HG03439 (cell line): ENCODE results near the gene AMER1.

ENCODE experiments used
- ATAC-seq: cut with Tn5 transposase; IDR thresholded peaks from one replicate; pipeline ENCODE4 v1.9.1; 2021; ENCODE audit warnings: mild to moderate bottlenecking, moderate library complexity; ENCODE audit not compliant: unreplicated experiment

The AMER1 gene

DNA sequence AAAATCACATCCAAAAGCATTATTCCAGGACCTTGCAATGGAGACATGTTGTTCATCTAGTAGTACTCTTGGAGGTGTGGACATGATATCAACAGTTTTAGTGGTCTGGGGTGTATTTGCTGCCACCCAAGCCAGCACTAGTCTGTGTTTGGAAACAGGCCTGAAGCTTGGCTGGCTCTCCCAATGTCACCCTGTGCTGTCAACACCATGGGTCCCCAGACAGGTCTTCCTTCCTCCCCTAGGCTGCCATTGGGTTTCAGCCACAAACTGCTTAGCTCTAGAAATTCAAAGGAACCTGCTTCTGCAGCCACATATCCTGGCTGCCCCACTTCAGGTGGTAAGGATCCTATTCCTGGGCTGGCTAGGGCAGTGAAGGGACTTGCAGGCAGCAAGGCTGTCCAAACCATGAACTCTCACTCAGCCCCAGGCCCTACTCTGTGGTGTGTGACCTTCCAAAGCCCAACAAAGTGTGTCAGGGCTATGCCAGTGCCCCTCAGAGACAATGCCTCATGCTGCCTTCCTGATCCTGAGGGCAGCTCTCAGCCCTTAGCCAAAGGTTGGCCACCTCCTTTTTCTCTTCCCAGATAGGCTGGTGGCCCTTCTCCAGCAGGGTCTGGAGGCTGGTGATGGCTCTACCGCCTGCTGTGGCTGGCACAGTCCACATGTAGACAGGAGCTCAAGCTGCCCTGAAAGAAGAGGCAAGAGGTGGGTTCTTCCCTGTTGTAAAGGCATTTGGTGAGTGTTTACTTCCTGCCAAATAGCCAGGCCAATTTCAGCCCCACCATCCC is 18.3 kb downstream of the AMER1 start:
- ATAC-seq, result no peak

DNA sequence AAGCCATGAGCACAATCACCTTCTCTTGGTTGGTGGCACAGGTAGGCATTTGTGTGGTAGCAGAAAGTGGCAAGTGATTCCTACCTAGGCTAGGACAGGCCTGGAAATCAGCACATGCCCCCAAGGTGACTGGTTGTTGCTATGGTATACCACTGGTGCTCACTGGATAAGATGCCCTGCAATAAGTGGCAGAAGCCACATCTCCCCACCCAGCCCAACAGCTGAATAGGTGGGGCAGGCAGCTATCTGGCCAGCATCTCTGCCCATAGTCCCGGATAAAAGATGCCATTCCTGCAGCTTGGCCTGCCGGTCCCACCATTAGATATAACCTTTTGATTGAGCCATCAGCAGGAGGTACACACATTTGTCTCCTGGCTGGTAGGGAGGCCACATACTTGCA is 21.1 kb downstream of the AMER1 start:
- ATAC-seq, result no peak

DNA sequence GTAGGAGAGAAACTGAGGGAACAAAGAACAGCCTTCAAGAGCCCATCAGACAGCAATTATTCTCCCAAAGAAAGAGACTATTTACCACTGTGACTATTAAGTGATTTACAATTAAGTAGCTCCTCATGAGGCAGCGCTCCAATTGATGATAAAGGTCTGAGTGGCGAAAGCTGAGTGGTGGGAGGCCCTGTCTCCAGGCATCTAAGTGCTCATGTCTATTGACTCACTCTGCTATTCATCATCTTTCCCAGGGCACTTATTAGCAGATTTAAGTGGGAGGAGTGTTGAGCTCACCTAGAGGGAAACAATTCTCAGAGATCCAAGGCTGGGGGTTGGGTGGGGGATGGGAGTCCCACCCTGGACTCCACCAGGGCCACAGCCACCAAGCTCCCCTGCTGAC is 23.3 kb downstream of the AMER1 start:
- no peak for ATAC-seq

DNA sequence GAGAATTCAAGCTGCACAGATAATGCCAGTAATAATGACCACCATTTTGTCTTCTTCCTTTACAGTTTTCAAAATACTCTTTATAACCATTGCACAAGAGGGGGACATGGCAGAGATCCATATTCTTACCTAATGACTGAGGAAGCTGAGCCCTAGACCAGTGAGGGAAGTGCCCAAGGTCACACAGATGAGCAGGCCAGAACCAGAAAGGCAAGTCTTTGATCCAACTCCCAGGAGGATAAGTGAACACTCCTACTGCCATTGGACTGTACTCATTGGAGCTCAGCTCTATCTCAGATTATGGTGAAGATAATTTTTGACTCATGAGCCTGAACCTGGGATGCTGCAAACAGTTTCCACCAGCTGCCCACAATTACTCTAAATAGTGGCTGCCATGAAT is 28.6 kb downstream of the AMER1 start:
- ATAC-seq, result no peak

DNA sequence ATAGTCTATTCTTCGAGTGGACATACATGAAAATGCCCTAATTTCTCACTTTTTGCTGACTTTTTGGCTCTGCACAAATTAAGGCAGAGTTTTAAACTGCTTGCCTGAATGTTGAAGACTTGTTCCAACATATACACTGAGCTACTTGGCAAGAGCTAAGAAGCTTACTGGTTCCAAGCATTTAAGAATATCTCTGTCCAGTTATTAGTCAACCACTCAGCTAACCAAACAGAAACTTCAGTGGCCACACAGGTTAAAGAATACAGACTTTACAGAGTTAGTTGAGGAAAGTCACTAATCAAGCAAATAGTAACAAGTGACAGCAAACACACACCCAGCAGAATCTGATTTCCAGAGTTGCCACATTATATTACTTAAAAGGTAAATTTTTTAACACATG is 35.5 kb downstream of the AMER1 start:
- ATAC-seq, result no peak

DNA sequence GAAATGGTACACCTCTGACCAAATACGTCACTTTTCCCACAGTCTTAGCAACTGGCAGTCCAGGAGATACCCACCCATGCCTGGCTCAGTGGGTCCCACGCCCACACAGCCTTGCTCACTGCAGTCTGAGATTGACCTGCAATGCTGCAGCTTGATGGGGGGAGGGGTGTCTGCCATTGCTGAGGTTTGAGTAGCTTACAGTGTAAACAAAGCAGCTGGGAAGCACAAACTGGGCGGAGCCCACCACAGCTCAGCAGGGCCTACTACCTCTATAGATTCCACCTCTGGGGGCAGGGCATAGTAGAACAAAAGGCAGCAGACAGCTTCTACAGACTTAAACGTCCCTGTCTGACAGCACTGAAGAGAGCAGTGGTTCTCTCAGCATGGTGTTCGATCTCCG is 52.7 kb downstream of the AMER1 start:
- no peak for ATAC-seq

DNA sequence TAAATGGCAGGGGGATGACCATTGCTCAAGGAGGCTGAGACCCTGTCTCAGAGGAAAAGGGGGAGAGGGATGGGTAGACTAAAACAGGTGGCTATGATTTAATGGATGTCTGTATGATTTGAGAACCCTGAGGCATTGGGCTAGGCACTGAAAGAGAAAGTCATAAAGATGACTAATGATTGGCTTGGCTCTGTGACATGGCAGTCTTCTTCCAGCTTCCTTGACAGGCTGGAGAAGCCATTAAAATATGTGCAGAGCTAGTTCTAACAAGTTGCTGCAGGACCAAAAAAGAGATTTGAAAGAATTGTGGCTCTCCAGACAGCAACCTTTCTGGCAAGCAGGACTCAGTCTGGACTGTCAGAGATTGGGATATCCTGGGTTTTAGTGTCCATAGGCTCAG is 53.6 kb downstream of the AMER1 start:
- ATAC-seq, result no peak

DNA sequence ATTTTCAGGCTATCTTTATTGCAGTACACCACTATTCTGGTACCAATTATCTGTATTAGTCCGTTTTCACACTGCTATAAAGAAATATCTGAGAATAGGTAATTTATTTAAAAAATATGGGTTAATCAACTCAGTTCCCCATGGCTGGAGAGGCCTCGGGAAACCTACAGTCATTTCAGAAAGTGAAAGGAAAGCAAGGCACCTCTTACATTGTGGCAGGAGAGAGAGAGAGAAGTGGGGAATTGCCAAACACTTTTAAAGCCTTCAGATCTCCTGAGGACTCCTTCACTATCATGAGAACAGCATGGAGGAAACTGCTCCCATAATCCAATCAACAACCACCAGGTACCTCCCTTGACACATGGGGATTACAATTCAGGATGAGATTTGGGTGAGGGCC is 54.7 kb downstream of the AMER1 start:
- ATAC-seq, result no peak
